Left ventricle myocardium inferior (tissue), 1 donor: ENCODE measurements around the gene UBE2E2. TPM values are rescaled to one million over a fixed set of nuclear protein-coding genes. Genes with fewer than 3 reads are reported as not detected.

Source experiments
- DNase-seq: peaks from one replicate; pipeline ENCODE4 v3.0.0-alpha.2; 2020
- H3K27ac ChIP-seq: fragments of 200-600 bp; replicated peaks from 2 replicates; pipeline ENCODE4 v1.8.0; 2021
- H3K27me3 ChIP-seq: fragments of 200-600 bp; 2 replicates; pipeline ENCODE4 v1.8.0; 2021; ENCODE audit warnings: low read depth
- H3K36me3 ChIP-seq: fragments of 200-600 bp; 2 replicates; pipeline ENCODE4 v1.8.0; 2021
- H3K4me1 ChIP-seq: fragments of 200-600 bp; 2 replicates; pipeline ENCODE4 v1.8.0; 2021
- H3K4me3 ChIP-seq: fragments of 200-600 bp; 2 replicates; pipeline ENCODE4 v1.8.0; 2021; ENCODE audit warnings: mild to moderate bottlenecking, moderate library complexity
- H3K9me3 ChIP-seq: fragments of 200-600 bp; replicated peaks from 2 replicates; pipeline ENCODE4 v1.8.0; 2021
- CTCF ChIP-seq: fragments of 200-600 bp; IDR thresholded peaks from 2 replicates; pipeline ENCODE4 v1.8.0; 2021; ENCODE audit warnings: antibody characterized with exemption, mild to moderate bottlenecking, borderline replicate concordance
- intact Hi-C: fragments of 100-400 bp; cut with micrococcal nuclease; formaldehyde crosslinking; loops from one replicate; pipeline ENCODE4 v1.11.0; 2022
- total RNA-seq: library from RNA; stranded (reverse); fragmentation: NEBNext Ultra II Directional; extraction: Animal tissue kit (Norgen Biotek cat#: 25700); gene quantifications from one replicate; pipeline ENCODE4 v1.2.1, GENCODE V29; 2021
- donor health status: DM: no; HTN: yes; CAD: no; lungs with severe emphysema.

UBE2E2 gene
- total RNA-seq, 1 donor from 2014 or later, result 47.2 TPM

- Histone ChIP-seq H3K36me3 (no peaks in the 10 kb centered on the region), H3K9me3 (no peaks in the 10 kb centered on the region), H3K27ac (no peak overlapping the region), H3K4me1 (peaks cover 24% of the 10 kb centered on the region), H3K27me3 (no peaks in the 10 kb centered on the region), H3K4me3 (no peak overlapping the region)
- intact Hi-C loops, result no loop called here
- DNase-seq, result no peak
- no peak for TF ChIP-seq CTCF
These were observed 51.2 kb downstream of the UBE2E2 start for GRCh38 chr3:23254282-23254681.

GRCh38 chr3:23254835-23255234, 51.7 kb downstream of the UBE2E2 start:
- peaks cover 24% of the 10 kb centered on the region for H3K4me1 ChIP-seq
- no peak for TF ChIP-seq CTCF

GRCh38 chr3:23256741-23257435, 53.8 kb downstream of the UBE2E2 start:
- intact Hi-C loops, result no loop called here

More at GRCh38 chr3:23254835-23255234, 51.7 kb downstream of the UBE2E2 start:
- intact Hi-C loops, result no loop called here
- H3K27ac ChIP-seq, result no peak overlapping the region
- DNase-seq, result no peak
- no peaks in the 10 kb centered on the region for H3K36me3 ChIP-seq
- H3K4me3 ChIP-seq, result no peak overlapping the region
- no peaks in the 10 kb centered on the region for H3K9me3 ChIP-seq
- no peaks in the 10 kb centered on the region for H3K27me3 ChIP-seq

GRCh38 chr3:23258110-23258509, 55.0 kb downstream of the UBE2E2 start:
- no peaks in the 10 kb centered on the region for H3K36me3 ChIP-seq
- H3K27ac ChIP-seq, result no peak overlapping the region
- no peak overlapping the region for H3K4me3 ChIP-seq
- peaks cover 19% of the 10 kb centered on the region for H3K4me1 ChIP-seq
- no peak for TF ChIP-seq CTCF
- H3K27me3 ChIP-seq, result no peaks in the 10 kb centered on the region
- no peaks in the 10 kb centered on the region for H3K9me3 ChIP-seq
- intact Hi-C loops, result no loop called here
- no peak for DNase-seq

More at GRCh38 chr3:23256741-23257435, 53.8 kb downstream of the UBE2E2 start:
- no peak for DNase-seq
- Histone ChIP-seq H3K4me1 (peaks cover 19% of the 10 kb centered on the region), H3K36me3 (no peaks in the 10 kb centered on the region), H3K27me3 (no peaks in the 10 kb centered on the region), H3K27ac (no peak overlapping the region), H3K9me3 (no peaks in the 10 kb centered on the region), H3K4me3 (no peak overlapping the region)
- no peak for TF ChIP-seq CTCF

- intact Hi-C loops, result no loop called here
- no peak overlapping the region for H3K4me3 ChIP-seq
- H3K27ac ChIP-seq, result no peak overlapping the region
- H3K36me3 ChIP-seq, result no peaks in the 10 kb centered on the region
- no peaks in the 10 kb centered on the region for H3K9me3 ChIP-seq
- TF ChIP-seq CTCF, result no peak
- H3K27me3 ChIP-seq, result no peaks in the 10 kb centered on the region
- H3K4me1 ChIP-seq, result peaks cover 19% of the 10 kb centered on the region
- no peak for DNase-seq
These were observed 56.4 kb downstream of the UBE2E2 start for GRCh38 chr3:23259515-23259914.
